Measurements from ENCODE around the gene PRRG4.

PRRG4 gene

DNA sequence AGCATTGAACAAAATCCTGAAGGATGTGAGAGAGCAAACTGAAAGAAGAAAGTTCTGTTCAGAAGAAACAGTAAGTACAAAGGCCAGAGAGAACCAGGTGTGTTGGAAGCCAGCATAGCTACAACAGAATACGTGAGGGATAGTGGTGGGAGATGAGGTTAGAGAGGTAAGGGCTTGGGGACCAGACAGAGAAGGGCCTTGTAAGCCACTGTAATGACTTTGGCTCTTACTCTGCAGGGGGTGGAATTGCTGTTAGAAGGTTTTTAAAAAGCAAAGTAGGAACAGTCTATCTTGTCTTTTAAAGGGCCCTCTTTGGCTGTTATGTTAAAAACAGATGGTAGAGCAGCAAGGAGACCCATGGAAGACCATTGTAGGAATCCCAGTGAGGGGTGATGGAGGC, 4.2 kb downstream of the PRRG4 start:
- DNase-seq (no peak), ATAC-seq (ENCODE audit: insufficient read depth, low read depth) (no peak)
- Histone ChIP-seq H2AFZ (ENCODE audit: low read depth, low read length) (no peak overlapping the region), H3K4me2 (ENCODE audit: insufficient read depth, low read length) (no peak overlapping the region), H3K4me1 (ENCODE audit: insufficient read depth, low read length) (peaks cover 12% of the 10 kb centered on the region), H3K4me3 (ENCODE audit: low read depth in 1 of 2, low read length in 2 of 2) (no peak overlapping the region), H4K20me1 (ENCODE audit: insufficient read depth, low read length) (no peaks in the 10 kb centered on the region), H3K27me3 (ENCODE audit: insufficient read depth, low read length, poor library complexity) (peaks cover 5% of the 10 kb centered on the region), H3K36me3 (ENCODE audit: insufficient read depth, low read length) (no peaks in the 10 kb centered on the region), H3K9me3 (ENCODE audit: insufficient read depth, low read length, severe bottlenecking) (no peaks in the 10 kb centered on the region), H3K9ac (ENCODE audit: low read depth, low read length) (no peak overlapping the region), H3K27ac (ENCODE audit: low read length) (no peak overlapping the region), H3K79me2 (ENCODE audit: insufficient read depth, low read length) (no peaks in the 10 kb centered on the region)
- no peak for TF ChIP-seq CTCF (IDR thresholded peaks at IDR 0.05; ENCODE audit: borderline replicate concordance, extremely low read depth, low read length, poor library complexity, severe bottlenecking)
- TF ChIP-seq EZH2 (IDR thresholded peaks at IDR 0.05; ENCODE audit: borderline replicate concordance, low read depth, low read length, severe bottlenecking), result no peak

GRCh38 chr11:32836946-32837345, 7.2 kb downstream of the PRRG4 start:
- no peaks in the 10 kb centered on the region for H3K9me3 ChIP-seq (ENCODE audit: insufficient read depth, low read length, severe bottlenecking)
- H3K27me3 ChIP-seq (ENCODE audit: insufficient read depth, low read length, poor library complexity), result peaks cover 5% of the 10 kb centered on the region
- no peak overlapping the region for H3K4me2 ChIP-seq (ENCODE audit: insufficient read depth, low read length)
- no peaks in the 10 kb centered on the region for H3K79me2 ChIP-seq (ENCODE audit: insufficient read depth, low read length)
- H3K4me3 ChIP-seq (ENCODE audit: low read depth in 1 of 2, low read length in 2 of 2), result no peak overlapping the region
- H4K20me1 ChIP-seq (ENCODE audit: insufficient read depth, low read length), result no peaks in the 10 kb centered on the region
- ATAC-seq (ENCODE audit: insufficient read depth, low read depth) (no peak), DNase-seq (no peak)
- H3K9ac ChIP-seq (ENCODE audit: low read depth, low read length), result no peak overlapping the region
- no peak overlapping the region for H3K27ac ChIP-seq (ENCODE audit: low read length)
- no peaks in the 10 kb centered on the region for H3K36me3 ChIP-seq (ENCODE audit: insufficient read depth, low read length)
- no peaks in the 10 kb centered on the region for H3K4me1 ChIP-seq (ENCODE audit: insufficient read depth, low read length)
- TF ChIP-seq EZH2 (IDR thresholded peaks at IDR 0.05; ENCODE audit: borderline replicate concordance, low read depth, low read length, severe bottlenecking) (no peak), CTCF (IDR thresholded peaks at IDR 0.05; ENCODE audit: borderline replicate concordance, extremely low read depth, low read length, poor library complexity, severe bottlenecking) (no peak)
- H2AFZ ChIP-seq (ENCODE audit: low read depth, low read length), result no peak overlapping the region

DNA sequence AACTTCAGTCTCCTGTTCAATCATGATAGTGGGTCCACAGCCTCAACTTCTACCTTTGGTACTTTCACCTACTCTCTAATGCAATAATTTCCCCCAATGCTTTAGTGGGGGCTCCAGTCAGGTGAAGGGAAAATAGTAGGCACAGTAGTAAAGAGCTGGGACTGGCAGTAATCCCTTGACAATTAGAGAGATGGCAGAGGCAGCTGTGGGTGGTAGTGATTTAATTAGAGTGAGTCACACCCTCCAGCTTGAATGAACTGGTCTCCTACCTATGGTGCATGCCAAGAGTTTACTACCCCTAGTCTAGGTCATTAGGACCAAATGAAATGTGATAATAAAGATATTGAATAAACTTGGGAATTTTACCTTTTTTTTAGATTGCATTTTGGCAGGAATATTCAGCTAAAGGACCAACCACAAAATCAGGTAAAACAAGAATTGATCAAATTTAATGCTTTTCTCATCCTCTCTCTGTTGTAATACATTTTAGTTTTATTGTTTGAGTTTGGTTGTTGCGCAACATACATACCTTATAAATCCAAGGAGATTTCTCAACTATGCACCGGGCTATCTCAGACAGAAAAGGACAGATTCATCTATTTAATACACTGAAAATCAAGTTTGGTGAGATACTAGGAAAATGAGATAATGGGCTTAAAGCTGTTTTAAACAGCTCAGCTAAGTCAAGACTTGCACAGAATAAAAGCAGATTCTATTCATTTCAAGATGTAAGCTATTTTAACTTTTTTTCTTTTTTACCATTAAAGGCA, 9.0 kb downstream of the PRRG4 start:
- Histone ChIP-seq H3K27ac (ENCODE audit: low read length) (no peak overlapping the region), H3K79me2 (ENCODE audit: insufficient read depth, low read length) (no peaks in the 10 kb centered on the region), H4K20me1 (ENCODE audit: insufficient read depth, low read length) (no peaks in the 10 kb centered on the region), H3K4me3 (ENCODE audit: low read depth in 1 of 2, low read length in 2 of 2) (no peak overlapping the region), H3K36me3 (ENCODE audit: insufficient read depth, low read length) (no peaks in the 10 kb centered on the region), H3K27me3 (ENCODE audit: insufficient read depth, low read length, poor library complexity) (peaks cover 5% of the 10 kb centered on the region), H3K9ac (ENCODE audit: low read depth, low read length) (no peak overlapping the region), H3K4me1 (ENCODE audit: insufficient read depth, low read length) (no peaks in the 10 kb centered on the region), H3K4me2 (ENCODE audit: insufficient read depth, low read length) (no peak overlapping the region), H3K9me3 (ENCODE audit: insufficient read depth, low read length, severe bottlenecking) (no peaks in the 10 kb centered on the region), H2AFZ (ENCODE audit: low read depth, low read length) (no peak overlapping the region)
- TF ChIP-seq EZH2 (IDR thresholded peaks at IDR 0.05; ENCODE audit: borderline replicate concordance, low read depth, low read length, severe bottlenecking) (no peak), CTCF (IDR thresholded peaks at IDR 0.05; ENCODE audit: borderline replicate concordance, extremely low read depth, low read length, poor library complexity, severe bottlenecking) (no peak)
- DNase-seq, result no peak
- no peak for ATAC-seq (ENCODE audit: insufficient read depth, low read depth)
